AG04450 (cell line): Measurements from ENCODE around the gene PTMS. TPM values are rescaled to one million over a fixed set of nuclear protein-coding genes. Genes with fewer than 3 reads are reported as not detected.

Source experiments
- CTCF ChIA-PET: fragments of 300-600, 350-600 bp; formaldehyde crosslinking; extraction: SDS; loops from one replicate; lab custom pipeline; 2022; ENCODE audit warnings: antibody characterized with exemption, inconsistent platforms; lab: Charles Lee
- POLR2A ChIA-PET: fragments of 350-600 bp; formaldehyde crosslinking; extraction: SDS; loops from one replicate; lab custom pipeline; 2021; ENCODE audit warnings: antibody characterized with exemption, inconsistent platforms; lab: Yijun Ruan, JAX
- DNase-seq: peaks from one replicate; pipeline ENCODE4 v3.0.0-alpha.2; 2011; ENCODE audit warnings: low read depth, low spot score
- H3K27ac ChIP-seq: one replicate; pipeline ENCODE4 v1.5.1; 2012; ENCODE audit warnings: low read depth, low read length, control low read depth
- H3K27me3 ChIP-seq: one replicate; pipeline ENCODE4 v1.6.0; 2012; ENCODE audit warnings: low read length; ENCODE audit not compliant: control insufficient read depth, insufficient read depth
- H3K4me3 ChIP-seq: 2 replicates; pipeline ENCODE4 v1.5.1; 2011; ENCODE audit warnings: mild to moderate bottlenecking, low read depth, low read length, control low read depth
- H3K9me3 ChIP-seq: 2 replicates; pipeline ENCODE4 v1.5.1; 2012; ENCODE audit warnings: low read length; ENCODE audit not compliant: control insufficient read depth, insufficient read depth
- polyA plus RNA-seq: library from polyadenylated mRNA; depleted of rRNA; stranded (reverse); fragments of >200 nt; gene quantifications from 2 replicates; pipeline ENCODE4 v1.2.3, GENCODE V29; 2011
- TF ChIP-seq, protein P1 (sequence below): IDR thresholded peaks from 2 replicates; pipeline ENCODE4 v1.5.1; 2011; ENCODE audit warnings: low read depth, low read length, control low read depth, inconsistent platforms

PTMS gene
- polyA plus RNA-seq, 1 experiment: 170 TPM

DNA sequence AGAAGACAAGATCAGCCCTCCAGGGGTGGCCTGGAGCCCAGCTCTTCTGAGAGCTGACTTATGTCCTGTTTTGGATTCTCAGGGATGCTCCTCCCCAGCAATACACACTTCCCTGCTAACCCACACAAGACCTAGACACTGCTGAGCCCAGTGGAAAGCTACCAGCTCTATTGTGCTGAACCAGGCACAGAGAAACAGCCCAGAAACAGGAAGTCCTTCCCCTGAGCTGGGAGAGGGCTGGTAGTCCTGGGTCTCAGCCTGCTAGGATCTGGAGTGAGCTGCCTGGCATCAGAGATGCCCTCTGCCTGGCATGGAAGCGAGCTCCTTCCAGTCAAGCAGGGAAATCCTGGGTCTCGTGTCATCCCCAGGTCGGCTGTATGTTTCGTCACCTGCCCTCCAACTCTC lies 4.9 kb downstream of the PTMS start:
- Histone ChIP-seq H3K9me3 (no peaks in the 10 kb centered on the region; the same call in 1 of the 2 replicates), H3K27me3 (no peaks in the 10 kb centered on the region), H3K27ac (no peak overlapping the region), H3K4me3 (no peak overlapping the region)
- TF ChIP-seq, protein P1, sequence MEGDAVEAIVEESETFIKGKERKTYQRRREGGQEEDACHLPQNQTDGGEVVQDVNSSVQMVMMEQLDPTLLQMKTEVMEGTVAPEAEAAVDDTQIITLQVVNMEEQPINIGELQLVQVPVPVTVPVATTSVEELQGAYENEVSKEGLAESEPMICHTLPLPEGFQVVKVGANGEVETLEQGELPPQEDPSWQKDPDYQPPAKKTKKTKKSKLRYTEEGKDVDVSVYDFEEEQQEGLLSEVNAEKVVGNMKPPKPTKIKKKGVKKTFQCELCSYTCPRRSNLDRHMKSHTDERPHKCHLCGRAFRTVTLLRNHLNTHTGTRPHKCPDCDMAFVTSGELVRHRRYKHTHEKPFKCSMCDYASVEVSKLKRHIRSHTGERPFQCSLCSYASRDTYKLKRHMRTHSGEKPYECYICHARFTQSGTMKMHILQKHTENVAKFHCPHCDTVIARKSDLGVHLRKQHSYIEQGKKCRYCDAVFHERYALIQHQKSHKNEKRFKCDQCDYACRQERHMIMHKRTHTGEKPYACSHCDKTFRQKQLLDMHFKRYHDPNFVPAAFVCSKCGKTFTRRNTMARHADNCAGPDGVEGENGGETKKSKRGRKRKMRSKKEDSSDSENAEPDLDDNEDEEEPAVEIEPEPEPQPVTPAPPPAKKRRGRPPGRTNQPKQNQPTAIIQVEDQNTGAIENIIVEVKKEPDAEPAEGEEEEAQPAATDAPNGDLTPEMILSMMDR: no peak
- ChIA-PET POLR2A (interaction anchor here (0.7 to 1.2 kb wide), 2 partner anchors 18 to 50 kb away, joined by 3 to 4 read pairs; partner anchors contain the start of genes GPR162 and MLF2), CTCF (interaction anchor here (0.7 to 7.9 kb wide), 3 partner anchors 10 to 100 kb away, joined by 3 to 136 read pairs (median 7); partner anchors contain the start of gene MLF2)
- DNase-seq: no peak

DNA sequence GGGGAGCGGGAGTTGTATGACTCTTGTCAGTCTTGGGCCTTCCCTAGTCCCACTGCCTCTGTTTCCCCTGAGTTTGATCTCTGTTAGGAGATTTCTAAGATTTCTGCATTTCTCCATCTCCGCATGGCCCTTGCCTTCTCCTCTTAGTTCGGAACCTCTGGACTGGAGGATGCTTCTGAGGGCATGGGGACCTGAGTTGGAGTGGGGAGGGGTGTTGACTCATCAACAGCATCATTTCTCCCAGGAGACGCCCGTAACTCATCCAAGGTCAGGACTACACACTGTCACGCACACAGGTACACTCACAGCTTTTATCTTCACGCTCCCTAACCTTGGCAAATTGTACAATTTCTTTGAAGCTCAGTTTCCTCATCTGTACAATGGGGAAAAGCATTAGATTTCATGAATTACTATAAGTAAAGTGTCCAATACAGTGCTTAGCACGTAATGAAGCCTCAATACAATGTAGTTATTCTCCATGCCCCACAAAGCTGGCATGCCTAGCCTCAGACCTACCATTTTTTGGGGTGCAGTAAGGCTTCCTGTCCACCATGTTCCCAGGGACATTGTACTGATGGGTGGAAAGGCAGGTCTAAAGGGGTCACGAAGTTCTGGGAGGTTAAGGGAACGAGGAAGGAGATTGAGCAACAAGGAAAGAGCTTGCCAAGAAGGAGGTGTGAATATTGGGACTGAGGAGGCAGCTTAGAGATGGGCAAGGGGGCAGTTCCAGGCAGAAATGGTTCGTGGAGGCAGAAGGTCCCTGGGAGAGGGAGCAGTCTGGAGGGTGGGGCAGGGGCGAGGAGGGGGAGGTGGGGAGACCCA lies 5.6 kb downstream of the PTMS start:
- Histone ChIP-seq H3K9me3 (no peaks in the 10 kb centered on the region; the same call in 1 of the 2 replicates), H3K27ac (no peak overlapping the region), H3K27me3 (no peaks in the 10 kb centered on the region), H3K4me3 (no peak overlapping the region)
- no peak for DNase-seq
- CTCF ChIA-PET: interaction anchor here (2.0 to 7.9 kb wide), 2 partner anchors 9 to 19 kb away, joined by 7 to 136 read pairs; partner anchors contain the start of gene MLF2
- POLR2A ChIA-PET: interaction anchor here (0.7 to 1.2 kb wide), 4 partner anchors 19 to 81 kb away, joined by 3 to 4 read pairs (median 3); partner anchors contain the start of genes GPR162 and MLF2
- TF ChIP-seq, protein P1: no peak

DNA sequence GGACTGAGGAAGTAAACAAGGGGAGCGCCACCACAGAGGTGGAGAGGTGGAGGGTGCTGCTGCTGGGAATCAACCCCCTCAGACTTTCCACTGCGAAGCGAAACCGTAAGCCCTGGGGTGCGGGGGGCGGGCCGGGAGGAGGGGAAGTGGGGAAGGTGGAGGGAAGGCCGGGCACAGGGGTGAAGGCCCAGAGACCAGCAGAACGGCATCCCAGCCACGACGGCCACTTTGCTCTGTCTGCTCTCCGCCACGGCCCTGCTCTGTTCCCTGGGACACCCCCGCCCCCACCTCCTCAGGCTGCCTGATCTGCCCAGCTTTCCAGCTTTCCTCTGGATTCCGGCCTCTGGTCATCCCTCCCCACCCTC lies 6.2 kb downstream of the PTMS start, which contains the start of gene LAG3:
Gene LAG3 (plus strand): TSS at position 190 of the 365 bp plus-strand sequence. CDS start 333 bp downstream, outside the sequence.
- Histone ChIP-seq H3K9me3 (no peaks in the 10 kb centered on the region), H3K4me3 (no peak within 1 kb of the TSS), H3K27me3 (no peaks in the 10 kb centered on the region), H3K27ac (no peak within 1 kb of the TSS)
- TF ChIP-seq, protein P1: no peak
- POLR2A ChIA-PET: interaction anchor here (0.9 to 1.0 kb wide), 2 partner anchors 20 to 80 kb away, joined by 3 read pairs; partner anchors contain the start of gene MLF2
- CTCF ChIA-PET: interaction anchor here (7.9 kb wide), 1 partner anchor 19 kb away, joined by 136 read pairs; the partner anchor contains the start of gene MLF2
- no peak for DNase-seq

DNA sequence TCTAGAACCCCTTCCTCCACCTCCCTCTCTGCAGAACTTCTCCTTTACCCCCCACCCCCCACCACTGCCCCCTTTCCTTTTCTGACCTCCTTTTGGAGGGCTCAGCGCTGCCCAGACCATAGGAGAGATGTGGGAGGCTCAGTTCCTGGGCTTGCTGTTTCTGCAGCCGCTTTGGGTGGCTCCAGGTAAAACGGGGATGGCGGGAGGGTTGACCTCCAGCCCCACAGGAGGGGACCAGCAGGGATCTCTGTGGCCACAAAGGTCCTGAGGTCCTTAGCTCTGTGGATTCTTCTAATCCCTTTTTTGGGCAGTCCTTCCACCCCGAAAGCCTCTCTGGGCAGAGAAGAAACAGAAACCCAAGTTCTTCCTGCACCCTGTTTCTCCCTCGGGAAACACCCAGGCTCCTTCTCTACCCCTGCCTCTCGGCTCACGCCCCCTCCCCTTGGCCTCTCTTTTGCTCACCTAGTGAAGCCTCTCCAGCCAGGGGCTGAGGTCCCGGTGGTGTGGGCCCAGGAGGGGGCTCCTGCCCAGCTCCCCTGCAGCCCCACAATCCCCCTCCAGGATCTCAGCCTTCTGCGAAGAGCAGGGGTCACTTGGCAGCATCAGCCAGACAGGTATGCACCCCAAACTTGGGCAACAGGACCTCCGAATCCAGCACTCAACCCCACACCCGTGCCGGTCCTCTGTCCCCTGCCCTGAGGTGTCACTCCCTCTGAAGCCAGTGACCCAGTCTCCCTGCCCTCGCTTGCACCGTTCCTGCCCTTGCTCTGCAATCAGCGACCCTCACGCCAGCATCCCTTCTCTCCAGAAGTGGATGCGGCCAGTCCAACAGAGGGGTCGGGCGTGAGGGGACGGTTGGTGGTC lies 6.8 kb downstream of the PTMS start:
- Histone ChIP-seq H3K27ac (no peak overlapping the region), H3K27me3 (no peaks in the 10 kb centered on the region), H3K4me3 (no peak overlapping the region), H3K9me3 (no peaks in the 10 kb centered on the region)
- ChIA-PET POLR2A (no interaction called here), CTCF (interaction anchor here (2.9 kb wide), 1 partner anchor 20 kb away, joined by 23 read pairs; the partner anchor contains the start of gene MLF2)
- no peak for DNase-seq
- TF ChIP-seq, protein P1: no peak
